Retinal pigment epithelial cell (primary cell): ENCODE measurements around the gene GSTM3.
"Not testable (repeated sequence)": the region's sequence is repeated elsewhere in the genome, so short reads cannot be mapped to it uniquely, and the experiment has no call there.

Source experiments
- DNase-seq: peaks from one replicate; pipeline ENCODE4 v3.0.0-alpha.2; 2010; ENCODE audit warnings: low read depth
- H3K4me3 ChIP-seq: 2 replicates; pipeline ENCODE4 v1.5.1; 2011; ENCODE audit warnings: mild to moderate bottlenecking, low read length, control low read depth, moderate library complexity
- TF ChIP-seq, protein P1 (sequence below): conservative IDR thresholded peaks from 2 replicates; pipeline ENCODE4 v1.5.1; 2011; ENCODE audit warnings: low read depth, low read length, control low read depth, inconsistent platforms

GSTM3 gene

DNA sequence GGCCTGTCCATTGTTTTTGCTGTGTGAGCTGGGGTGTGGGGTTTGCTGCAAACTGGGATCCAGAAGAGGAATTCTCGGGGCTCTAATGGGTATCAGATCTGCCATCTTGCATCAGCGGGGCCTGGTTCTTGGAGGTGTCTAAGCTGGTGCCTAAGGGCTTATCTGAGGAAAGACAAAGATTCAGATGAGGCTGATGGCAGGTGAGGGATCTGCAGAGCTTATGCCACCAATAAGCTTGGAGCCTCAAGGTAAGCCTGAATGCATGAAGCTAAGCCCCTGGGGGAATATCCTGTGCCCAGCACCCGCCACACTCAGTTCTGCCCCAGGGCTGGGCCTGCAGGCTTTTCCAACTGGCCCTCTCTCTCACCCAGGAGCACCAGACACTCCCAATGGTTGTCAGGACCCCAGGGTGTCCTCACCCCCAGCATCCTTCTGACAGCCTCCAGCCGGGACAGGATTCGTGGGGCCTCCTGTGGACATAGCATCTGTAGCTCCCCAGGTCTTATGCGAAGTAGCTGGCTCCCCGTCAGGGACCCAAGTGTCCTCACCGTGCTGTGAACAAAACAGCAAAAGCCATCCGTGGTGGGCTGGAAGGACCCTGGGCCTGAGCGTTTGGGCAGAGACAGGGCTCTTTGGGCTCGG, 9.5 kb upstream of the GSTM3 start:
- H3K4me3 ChIP-seq: no peak overlapping the region
- TF ChIP-seq, protein P1, sequence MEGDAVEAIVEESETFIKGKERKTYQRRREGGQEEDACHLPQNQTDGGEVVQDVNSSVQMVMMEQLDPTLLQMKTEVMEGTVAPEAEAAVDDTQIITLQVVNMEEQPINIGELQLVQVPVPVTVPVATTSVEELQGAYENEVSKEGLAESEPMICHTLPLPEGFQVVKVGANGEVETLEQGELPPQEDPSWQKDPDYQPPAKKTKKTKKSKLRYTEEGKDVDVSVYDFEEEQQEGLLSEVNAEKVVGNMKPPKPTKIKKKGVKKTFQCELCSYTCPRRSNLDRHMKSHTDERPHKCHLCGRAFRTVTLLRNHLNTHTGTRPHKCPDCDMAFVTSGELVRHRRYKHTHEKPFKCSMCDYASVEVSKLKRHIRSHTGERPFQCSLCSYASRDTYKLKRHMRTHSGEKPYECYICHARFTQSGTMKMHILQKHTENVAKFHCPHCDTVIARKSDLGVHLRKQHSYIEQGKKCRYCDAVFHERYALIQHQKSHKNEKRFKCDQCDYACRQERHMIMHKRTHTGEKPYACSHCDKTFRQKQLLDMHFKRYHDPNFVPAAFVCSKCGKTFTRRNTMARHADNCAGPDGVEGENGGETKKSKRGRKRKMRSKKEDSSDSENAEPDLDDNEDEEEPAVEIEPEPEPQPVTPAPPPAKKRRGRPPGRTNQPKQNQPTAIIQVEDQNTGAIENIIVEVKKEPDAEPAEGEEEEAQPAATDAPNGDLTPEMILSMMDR: no peak

DNA sequence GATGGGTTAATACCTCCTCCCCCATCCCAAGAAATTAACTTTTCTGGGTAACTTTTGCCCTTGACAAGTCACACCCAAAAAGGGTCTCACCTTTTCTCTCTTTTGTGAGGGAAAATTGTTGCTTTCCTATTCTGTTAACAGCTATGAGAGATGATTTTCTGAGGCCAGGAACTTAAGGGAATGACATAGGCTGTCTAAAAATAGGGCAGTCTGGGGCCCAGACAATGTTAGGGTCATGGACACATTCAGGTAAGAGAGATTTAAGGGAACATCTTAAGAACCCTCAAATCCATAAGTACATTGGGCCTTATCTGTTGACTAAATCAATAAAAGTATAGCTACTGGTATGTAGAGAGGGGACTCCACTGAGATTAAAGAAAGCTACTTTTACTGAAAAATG, 8.4 kb upstream of the GSTM3 start:
- TF ChIP-seq, protein P1: no peak
- no peak for DNase-seq
- H3K4me3 ChIP-seq: no peak overlapping the region

More for the DNA sequence above, 9.5 kb upstream of the GSTM3 start:
- no peak for DNase-seq

DNA sequence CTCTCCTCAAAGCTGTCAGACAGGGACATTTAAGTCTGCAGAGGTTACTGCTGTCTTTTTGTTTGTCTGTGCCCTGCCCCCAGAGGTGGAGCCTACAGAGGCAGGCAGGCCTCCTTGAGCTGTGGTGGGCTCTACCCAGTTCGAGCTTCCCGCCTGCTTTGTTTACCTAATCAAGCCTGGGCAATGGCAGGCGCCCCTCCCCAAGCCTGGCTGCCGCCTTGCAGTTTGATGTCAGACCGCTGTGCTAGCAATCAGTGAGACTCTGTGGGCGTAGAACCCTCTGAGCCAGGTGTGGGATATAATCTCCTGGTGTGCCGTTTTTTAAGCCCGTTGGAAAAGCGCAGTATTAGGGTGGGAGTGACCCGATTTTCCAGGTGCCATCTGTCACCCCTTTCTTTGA, 7.5 kb upstream of the GSTM3 start:
- not testable (repeated sequence) for H3K4me3 ChIP-seq, DNase-seq

DNA sequence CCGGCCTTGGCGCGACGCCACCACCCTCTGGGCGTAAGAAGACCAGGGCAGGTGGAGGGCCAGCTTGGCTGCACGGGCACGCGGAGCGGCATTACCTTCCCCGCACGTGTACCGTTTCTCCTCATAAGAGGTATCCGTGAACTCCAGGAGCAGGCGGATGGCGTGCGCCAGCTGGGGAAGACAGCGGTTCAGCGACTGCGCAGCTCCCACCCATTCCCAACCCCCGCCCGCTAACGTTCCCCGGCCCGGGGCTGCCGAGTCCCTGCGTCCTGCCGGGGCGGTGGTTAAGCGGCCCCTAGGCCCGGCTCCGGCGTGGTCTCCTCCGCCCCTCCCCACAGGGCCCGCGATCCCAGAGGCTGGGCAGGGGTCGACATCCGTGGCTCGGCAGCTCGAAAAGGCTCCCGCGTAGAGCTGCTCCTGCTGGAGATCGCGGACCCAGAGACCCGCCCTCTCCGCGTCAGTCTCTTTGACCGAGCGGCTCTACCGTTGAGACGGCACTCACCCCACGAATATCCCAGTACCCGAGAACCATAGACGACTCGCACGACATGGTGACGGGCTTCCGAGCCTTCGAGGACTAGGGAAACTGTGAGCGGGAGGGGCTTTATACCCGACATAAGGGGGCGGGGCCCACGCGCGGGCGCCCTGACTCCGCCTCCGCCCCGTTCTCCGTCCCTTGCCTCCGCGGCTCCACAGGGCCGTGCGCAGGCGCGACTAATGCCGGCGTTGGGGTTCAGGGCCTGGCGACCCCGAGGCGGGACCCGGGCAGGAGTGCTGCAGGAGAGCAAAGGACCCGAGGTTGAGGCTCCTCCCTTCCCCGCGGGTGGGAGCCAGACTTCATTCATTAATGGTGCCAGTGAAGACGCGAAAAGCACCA, 862 bp downstream of the GSTM3 start:
- TF ChIP-seq, protein P1: no peak
- DNase-seq: no peak
- peak overlapping the region; percentile 74 for H3K4me3 ChIP-seq

DNA sequence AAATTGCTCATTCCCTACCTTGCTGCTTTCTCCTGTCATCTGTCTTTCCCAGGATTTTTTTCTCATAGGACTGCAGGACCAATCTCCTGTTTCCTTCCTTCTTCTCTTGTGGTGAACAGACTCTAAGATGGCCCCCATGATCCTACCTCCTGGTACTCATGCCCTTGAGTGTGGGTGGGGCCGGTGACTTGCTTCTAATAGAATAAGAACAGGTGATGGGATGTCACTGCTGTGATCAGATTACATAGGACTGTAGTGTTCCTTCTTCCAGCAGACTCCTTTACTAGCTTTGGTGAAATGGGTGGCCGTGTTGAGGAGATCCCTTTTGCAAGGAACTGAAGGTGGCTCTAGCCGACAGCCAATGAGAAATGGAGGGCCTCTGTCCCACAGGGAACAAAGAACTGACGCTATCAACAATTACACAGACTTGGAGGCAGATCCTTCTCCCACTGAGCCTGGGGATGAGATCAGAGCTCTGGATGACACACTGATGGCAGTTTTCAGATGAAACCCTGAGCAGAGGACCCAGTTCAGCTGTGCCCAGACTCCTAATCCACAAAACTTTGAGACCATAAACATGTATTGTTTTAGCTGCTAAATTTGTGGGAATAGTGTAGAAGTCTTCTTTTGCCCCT, 7.5 kb downstream of the GSTM3 start:
- H3K4me3 ChIP-seq: no peak overlapping the region
- DNase-seq: no peak
- TF ChIP-seq, protein P1: no peak

DNA sequence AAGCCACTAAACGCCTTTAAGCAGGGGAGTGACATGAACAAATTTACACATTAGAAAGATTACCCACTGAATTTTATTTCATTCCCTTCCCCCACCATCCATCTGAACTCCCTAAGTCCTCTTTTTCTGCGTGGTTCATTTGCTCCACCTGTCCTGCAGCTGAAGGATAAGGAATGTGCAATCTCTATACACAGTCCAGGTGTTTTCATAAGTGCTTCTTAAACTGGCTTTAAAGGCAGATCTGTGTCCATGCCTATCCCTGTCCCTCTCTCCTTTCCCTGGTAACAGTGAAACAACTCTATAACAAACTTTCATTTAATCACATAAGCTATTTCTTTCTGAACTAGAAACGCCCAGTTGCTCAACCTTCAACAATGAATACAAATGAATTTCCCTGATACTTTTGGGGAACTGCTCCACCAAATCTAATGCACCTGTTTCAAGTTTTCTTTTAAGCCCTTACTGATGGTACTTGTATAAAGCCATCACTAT, 8.4 kb downstream of the GSTM3 start:
- no peak overlapping the region for H3K4me3 ChIP-seq
- no peak for DNase-seq
- TF ChIP-seq, protein P1: no peak

DNA sequence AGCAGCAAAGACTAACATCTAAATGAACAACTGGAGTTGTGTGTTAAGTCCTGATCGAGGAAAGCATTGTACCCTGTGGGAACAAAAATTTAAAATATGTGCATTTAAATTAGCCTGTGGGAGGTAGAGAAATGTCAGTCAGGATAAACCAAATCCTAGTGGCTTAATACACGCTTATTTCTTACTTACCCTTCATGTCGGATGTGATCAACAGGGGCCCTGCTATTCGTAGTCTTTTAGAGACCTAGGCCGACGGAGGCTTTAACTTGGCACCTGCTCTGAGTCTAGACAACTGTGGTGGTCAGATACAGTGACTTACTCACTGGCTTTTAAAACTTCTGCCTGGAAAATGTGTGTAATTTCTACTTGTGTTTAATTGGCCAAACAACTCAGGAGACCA, 10.2 kb downstream of the GSTM3 start:
- TF ChIP-seq, protein P1: no peak
- H3K4me3 ChIP-seq: no peak overlapping the region
- DNase-seq: peak; percentile 83
